ENCODE results near the gene ARHGAP42. TPM values are rescaled to one million over a fixed set of nuclear protein-coding genes. Genes with fewer than 3 reads are reported as not detected.

Gene ARHGAP42
- total and polyA plus RNA-seq, 2 of the 13 experiments (the other 11 are each of a cell fraction or from before 2014, with no cell fraction given) = 2.5 to 4.3 TPM

DNA sequence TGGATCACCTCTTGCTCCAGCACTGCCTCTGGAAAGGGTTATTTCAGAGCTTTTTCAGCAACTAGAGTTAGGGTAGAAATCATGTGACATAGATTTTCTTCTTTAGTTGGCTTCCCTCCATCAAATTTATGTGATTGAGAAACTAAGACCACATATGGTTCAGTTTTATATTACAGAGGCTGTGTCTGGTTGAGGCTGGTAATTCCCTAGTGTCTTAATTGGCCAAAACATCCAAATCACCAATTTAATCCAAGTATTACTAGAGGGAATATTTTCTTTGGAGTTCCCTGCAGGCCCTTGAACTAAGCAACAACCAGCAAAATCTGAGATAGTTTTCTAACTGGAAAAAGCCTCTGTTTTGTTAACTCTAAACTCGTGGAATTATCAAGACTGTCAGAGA is 136.3 kb downstream of the ARHGAP42 start:
- H3K36me3 ChIP-seq (replicated peaks in 1 of 2; ENCODE audit: control insufficient read depth in 1 of 2, insufficient read depth in 2 of 2, low read length in 2 of 2) = no peaks in the 10 kb centered on the region
- no peak overlapping the region for H3K4me3 ChIP-seq (replicated peaks in 1 of 3; ENCODE audit: insufficient read depth in 1 of 3, low read depth in 2 of 3, low read length in 3 of 3)
- H3K79me2 ChIP-seq (ENCODE audit: insufficient read depth, low read length) = no peaks in the 10 kb centered on the region
- no peak overlapping the region for H3K4me2 ChIP-seq (ENCODE audit: low read depth, low read length)
- CTCF ChIA-PET (ENCODE audit: low intra/inter-chr PET ratio, low total read pairs) = no interaction called here
- H2AFZ ChIP-seq (ENCODE audit: low read length) = no peak overlapping the region
- H3K9ac ChIP-seq (ENCODE audit: insufficient read depth, low read depth, low read length) = no peak overlapping the region
- H3K27ac ChIP-seq (ENCODE audit: extremely low read length, insufficient read depth, low read length) = no peak overlapping the region
- POLR2A ChIA-PET = no interaction called here
- in situ Hi-C loops (cut with HindIII; ENCODE audit: extremely low pct_ligation_motif_present, low pct_unique_long_range_greater_than_20kb) (loop anchor here (10.0 kb wide), 1 partner anchor 139 kb away; the partner anchor contains the start of gene ARHGAP42), intact Hi-C loops (cut with micrococcal nuclease; ENCODE audit: unreplicated experiment) (no loop called here)
- no TSS peak for BruUV-seq (replicated peaks)
- H4K20me1 ChIP-seq (ENCODE audit: insufficient read depth, low read length) = no peaks in the 10 kb centered on the region
- ATAC-seq = no peak
- 55% methylated on average over 1 of the region's 1 CpG for WGBS (ENCODE audit: low lambda C conversion rate)
- H3K9me3 ChIP-seq (ENCODE audit: low read length) = no peaks in the 10 kb centered on the region
- no peak for FAIRE-seq
- H3K27me3 ChIP-seq (ENCODE audit: control insufficient read depth in 1 of 2, insufficient read depth in 2 of 2, low read length in 2 of 2) = no peaks in the 10 kb centered on the region
- no peak for DNase-seq (ENCODE audit: low spot score)
- peaks cover 7% of the 10 kb centered on the region for H3K4me1 ChIP-seq (ENCODE audit: insufficient read depth, low read length)
- TF ChIP-seq ZNF616 (CRISPR knock-in tag; IDR thresholded peaks at IDR 0.05; ENCODE audit: low read depth) (no peak), KLF16 (CRISPR knock-in tag; IDR thresholded peaks at IDR 0.05) (no peak), STAG1 (CRISPR knock-in tag; IDR thresholded peaks at IDR 0.05) (no peak), ZNF619 (CRISPR knock-in tag; IDR thresholded peaks at IDR 0.05) (no peak), ZNF350 (CRISPR knock-in tag; IDR thresholded peaks at IDR 0.05; ENCODE audit: borderline replicate concordance, low read depth) (no peak)
- TF ChIP-seq, protein P1, sequence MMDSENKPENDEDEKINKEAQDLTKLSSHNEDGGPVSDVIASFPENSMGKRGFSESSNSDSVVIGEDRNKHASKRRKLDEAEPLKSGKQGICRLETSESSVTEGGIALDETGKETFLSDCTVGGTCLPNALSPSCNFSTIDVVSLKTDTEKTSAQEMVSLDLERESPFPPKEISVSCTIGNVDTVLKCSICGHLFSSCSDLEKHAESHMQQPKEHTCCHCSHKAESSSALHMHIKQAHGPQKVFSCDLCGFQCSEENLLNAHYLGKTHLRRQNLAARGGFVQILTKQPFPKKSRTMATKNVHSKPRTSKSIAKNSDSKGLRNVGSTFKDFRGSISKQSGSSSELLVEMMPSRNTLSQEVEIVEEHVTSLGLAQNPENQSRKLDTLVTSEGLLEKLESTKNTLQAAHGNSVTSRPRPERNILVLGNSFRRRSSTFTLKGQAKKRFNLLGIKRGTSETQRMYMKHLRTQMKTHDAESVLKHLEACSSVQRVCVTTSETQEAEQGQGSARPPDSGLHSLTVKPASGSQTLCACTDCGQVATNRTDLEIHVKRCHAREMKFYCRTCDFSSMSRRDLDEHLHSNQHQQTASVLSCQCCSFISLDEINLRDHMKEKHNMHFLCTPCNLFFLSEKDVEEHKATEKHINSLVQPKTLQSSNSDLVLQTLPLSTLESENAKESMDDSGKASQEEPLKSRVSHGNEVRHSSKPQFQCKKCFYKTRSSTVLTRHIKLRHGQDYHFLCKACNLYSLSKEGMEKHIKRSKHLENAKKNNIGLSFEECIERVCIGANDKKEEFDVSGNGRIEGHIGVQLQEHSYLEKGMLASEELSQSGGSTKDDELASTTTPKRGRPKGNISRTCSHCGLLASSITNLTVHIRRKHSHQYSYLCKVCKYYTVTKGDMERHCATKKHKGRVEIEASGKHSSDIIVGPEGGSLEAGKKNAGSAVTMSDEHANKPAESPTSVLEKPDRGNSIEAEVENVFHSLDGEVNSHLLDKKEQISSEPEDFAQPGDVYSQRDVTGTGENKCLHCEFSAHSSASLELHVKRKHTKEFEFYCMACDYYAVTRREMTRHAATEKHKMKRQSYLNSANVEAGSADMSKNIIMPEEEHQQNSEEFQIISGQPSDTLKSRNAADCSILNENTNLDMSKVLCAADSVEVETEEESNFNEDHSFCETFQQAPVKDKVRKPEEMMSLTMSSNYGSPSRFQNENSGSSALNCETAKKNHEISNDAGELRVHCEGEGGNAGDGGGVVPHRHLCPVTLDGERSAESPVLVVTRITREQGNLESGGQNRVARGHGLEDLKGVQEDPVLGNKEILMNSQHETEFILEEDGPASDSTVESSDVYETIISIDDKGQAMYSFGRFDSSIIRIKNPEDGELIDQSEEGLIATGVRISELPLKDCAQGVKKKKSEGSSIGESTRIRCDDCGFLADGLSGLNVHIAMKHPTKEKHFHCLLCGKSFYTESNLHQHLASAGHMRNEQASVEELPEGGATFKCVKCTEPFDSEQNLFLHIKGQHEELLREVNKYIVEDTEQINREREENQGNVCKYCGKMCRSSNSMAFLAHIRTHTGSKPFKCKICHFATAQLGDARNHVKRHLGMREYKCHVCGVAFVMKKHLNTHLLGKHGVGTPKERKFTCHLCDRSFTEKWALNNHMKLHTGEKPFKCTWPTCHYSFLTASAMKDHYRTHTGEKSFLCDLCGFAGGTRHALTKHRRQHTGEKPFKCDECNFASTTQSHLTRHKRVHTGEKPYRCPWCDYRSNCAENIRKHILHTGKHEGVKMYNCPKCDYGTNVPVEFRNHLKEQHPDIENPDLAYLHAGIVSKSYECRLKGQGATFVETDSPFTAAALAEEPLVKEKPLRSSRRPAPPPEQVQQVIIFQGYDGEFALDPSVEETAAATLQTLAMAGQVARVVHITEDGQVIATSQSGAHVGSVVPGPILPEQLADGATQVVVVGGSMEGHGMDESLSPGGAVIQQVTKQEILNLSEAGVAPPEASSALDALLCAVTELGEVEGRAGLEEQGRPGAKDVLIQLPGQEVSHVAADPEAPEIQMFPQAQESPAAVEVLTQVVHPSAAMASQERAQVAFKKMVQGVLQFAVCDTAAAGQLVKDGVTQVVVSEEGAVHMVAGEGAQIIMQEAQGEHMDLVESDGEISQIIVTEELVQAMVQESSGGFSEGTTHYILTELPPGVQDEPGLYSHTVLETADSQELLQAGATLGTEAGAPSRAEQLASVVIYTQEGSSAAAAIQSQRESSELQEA (CRISPR knock-in tag; IDR thresholded peaks at IDR 0.05; ENCODE audit: not compliant biosample characterization) = no peak
- TF ChIP-seq, protein P2, sequence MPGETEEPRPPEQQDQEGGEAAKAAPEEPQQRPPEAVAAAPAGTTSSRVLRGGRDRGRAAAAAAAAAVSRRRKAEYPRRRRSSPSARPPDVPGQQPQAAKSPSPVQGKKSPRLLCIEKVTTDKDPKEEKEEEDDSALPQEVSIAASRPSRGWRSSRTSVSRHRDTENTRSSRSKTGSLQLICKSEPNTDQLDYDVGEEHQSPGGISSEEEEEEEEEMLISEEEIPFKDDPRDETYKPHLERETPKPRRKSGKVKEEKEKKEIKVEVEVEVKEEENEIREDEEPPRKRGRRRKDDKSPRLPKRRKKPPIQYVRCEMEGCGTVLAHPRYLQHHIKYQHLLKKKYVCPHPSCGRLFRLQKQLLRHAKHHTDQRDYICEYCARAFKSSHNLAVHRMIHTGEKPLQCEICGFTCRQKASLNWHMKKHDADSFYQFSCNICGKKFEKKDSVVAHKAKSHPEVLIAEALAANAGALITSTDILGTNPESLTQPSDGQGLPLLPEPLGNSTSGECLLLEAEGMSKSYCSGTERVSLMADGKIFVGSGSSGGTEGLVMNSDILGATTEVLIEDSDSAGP (CRISPR knock-in tag; IDR thresholded peaks at IDR 0.05; ENCODE audit: borderline replicate concordance) = no peak
- TF ChIP-seq, protein P3, sequence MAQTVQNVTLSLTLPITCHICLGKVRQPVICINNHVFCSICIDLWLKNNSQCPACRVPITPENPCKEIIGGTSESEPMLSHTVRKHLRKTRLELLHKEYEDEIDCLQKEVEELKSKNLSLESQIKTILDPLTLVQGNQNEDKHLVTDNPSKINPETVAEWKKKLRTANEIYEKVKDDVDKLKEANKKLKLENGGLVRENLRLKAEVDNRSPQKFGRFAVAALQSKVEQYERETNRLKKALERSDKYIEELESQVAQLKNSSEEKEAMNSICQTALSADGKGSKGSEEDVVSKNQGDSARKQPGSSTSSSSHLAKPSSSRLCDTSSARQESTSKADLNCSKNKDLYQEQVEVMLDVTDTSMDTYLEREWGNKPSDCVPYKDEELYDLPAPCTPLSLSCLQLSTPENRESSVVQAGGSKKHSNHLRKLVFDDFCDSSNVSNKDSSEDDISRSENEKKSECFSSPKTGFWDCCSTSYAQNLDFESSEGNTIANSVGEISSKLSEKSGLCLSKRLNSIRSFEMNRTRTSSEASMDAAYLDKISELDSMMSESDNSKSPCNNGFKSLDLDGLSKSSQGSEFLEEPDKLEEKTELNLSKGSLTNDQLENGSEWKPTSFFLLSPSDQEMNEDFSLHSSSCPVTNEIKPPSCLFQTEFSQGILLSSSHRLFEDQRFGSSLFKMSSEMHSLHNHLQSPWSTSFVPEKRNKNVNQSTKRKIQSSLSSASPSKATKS (CRISPR knock-in tag; IDR thresholded peaks at IDR 0.05) = no peak
- TF ChIP-seq, protein P4, sequence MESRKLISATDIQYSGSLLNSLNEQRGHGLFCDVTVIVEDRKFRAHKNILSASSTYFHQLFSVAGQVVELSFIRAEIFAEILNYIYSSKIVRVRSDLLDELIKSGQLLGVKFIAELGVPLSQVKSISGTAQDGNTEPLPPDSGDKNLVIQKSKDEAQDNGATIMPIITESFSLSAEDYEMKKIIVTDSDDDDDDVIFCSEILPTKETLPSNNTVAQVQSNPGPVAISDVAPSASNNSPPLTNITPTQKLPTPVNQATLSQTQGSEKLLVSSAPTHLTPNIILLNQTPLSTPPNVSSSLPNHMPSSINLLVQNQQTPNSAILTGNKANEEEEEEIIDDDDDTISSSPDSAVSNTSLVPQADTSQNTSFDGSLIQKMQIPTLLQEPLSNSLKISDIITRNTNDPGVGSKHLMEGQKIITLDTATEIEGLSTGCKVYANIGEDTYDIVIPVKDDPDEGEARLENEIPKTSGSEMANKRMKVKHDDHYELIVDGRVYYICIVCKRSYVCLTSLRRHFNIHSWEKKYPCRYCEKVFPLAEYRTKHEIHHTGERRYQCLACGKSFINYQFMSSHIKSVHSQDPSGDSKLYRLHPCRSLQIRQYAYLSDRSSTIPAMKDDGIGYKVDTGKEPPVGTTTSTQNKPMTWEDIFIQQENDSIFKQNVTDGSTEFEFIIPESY (CRISPR knock-in tag; IDR thresholded peaks at IDR 0.05) = no peak

Data from HepG2 (cell line).